ENCODE data around the gene ZNF2.

The ZNF2 gene

DNA sequence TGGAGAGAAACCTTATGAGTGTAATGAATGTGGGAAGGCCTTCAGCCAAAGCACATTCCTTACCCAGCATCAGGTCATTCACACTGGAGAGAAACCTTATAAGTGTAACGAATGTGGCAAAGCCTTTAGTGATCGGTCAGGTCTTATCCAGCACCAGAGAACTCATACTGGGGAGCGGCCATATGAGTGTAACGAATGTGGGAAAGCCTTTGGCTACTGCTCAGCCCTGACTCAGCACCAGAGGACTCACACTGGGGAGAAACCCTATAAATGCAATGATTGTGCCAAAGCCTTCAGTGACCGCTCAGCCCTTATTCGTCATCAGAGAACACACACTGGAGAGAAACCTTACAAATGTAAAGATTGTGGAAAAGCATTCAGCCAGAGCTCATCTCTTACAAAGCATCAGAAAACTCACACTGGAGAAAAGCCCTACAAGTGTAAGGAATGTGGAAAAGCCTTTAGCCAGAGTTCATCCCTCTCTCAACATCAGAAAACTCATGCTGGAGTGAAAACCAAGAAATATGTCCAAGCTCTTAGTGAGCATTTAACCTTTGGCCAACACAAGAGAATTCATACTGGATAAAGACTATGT, 49.5 kb downstream of the ZNF2 start:
- Histone ChIP-seq H3K9me3 (ENCODE audit: control insufficient read depth, insufficient read depth, low read depth, low read length) (no peaks in the 10 kb centered on the region), H3K36me3 (ENCODE audit: control insufficient read depth in 2 of 2, insufficient read depth in 1 of 2, low read length in 2 of 2) (peaks cover 4 to 51% of the 10 kb centered on the region in 2 experiments; a peak in 2 of 3 replicates), H3K4me1 (ENCODE audit: control insufficient read depth, insufficient read depth, low read length) (no peaks in the 10 kb centered on the region), H3K27ac (ENCODE audit: extremely low read depth, low read depth, low read length) (no peak overlapping the region), H3K4me3 (ENCODE audit: low read depth, low read length) (no peak overlapping the region)
- CTCF ChIA-PET: interaction anchor here (2.8 kb wide), 1 partner anchor 17 kb away, joined by 10 read pairs; no protein-coding TSS in a partner anchor
- POLR2A ChIA-PET: no interaction called here
- TF ChIP-seq ZNF274 (IDR thresholded peaks at IDR 0.05; ENCODE audit: low read length) (peak; percentile 69; the same call in 1 of the 2 replicates), ZNF274 (tag by site-specific recombination; IDR thresholded peaks at IDR 0.05; ENCODE audit: borderline replicate concordance) (peak; percentile 86; the same call in 1 of the 2 replicates), TRIM28 (IDR thresholded peaks at IDR 0.05; ENCODE audit: borderline replicate concordance, low read length) (peak; percentile 99; the same call in 1 of the 2 replicates), MZF1 (tag by site-specific recombination; IDR thresholded peaks at IDR 0.05; ENCODE audit: borderline replicate concordance) (no peak), SETDB1 (IDR thresholded peaks at IDR 0.05; ENCODE audit: insufficient read length, low read length) (peak; percentile 99)

DNA sequence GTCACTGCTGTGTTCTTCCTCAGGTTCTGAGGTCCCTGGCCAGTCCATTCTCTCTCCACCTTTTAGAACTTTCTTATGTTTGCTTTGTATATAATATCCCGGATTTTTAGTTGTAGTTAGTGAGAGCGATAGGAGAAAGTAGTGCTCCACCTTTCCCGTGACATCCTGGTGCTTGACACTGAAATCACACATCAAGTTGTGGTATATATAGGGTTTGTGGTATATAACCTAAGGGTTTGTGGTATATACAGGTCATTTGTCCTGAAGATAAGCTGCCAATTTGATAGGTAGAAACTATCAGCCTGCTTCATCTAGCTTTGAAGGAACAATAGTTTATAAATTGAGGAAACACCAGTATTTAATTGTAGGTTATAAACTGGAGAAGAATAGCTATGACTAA, 54.8 kb downstream of the ZNF2 start:
- no peak for TF ChIP-seq KLF16 (tag by site-specific recombination; IDR thresholded peaks at IDR 0.05)
- TF ChIP-seq, protein P1, sequence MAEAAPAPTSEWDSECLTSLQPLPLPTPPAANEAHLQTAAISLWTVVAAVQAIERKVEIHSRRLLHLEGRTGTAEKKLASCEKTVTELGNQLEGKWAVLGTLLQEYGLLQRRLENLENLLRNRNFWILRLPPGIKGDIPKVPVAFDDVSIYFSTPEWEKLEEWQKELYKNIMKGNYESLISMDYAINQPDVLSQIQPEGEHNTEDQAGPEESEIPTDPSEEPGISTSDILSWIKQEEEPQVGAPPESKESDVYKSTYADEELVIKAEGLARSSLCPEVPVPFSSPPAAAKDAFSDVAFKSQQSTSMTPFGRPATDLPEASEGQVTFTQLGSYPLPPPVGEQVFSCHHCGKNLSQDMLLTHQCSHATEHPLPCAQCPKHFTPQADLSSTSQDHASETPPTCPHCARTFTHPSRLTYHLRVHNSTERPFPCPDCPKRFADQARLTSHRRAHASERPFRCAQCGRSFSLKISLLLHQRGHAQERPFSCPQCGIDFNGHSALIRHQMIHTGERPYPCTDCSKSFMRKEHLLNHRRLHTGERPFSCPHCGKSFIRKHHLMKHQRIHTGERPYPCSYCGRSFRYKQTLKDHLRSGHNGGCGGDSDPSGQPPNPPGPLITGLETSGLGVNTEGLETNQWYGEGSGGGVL (tag by site-specific recombination; IDR thresholded peaks at IDR 0.05): no peak
- TF ChIP-seq ZNF169 (tag by site-specific recombination; IDR thresholded peaks at IDR 0.05): no peak
- TF ChIP-seq, protein P2, sequence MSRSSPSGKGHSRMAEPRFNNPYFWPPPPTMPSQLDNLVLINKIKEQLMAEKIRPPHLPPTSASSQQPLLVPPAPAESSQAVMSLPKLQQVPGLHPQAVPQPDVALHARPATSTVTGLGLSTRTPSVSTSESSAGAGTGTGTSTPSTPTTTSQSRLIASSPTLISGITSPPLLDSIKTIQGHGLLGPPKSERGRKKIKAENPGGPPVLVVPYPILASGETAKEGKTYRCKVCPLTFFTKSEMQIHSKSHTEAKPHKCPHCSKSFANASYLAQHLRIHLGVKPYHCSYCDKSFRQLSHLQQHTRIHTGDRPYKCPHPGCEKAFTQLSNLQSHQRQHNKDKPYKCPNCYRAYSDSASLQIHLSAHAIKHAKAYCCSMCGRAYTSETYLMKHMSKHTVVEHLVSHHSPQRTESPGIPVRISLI (tag by site-specific recombination; IDR thresholded peaks at IDR 0.05): no peak
- TF ChIP-seq ZNF561 (tag by site-specific recombination; IDR thresholded peaks at IDR 0.05; ENCODE audit: borderline replicate concordance): no peak
- TF ChIP-seq, protein P3, sequence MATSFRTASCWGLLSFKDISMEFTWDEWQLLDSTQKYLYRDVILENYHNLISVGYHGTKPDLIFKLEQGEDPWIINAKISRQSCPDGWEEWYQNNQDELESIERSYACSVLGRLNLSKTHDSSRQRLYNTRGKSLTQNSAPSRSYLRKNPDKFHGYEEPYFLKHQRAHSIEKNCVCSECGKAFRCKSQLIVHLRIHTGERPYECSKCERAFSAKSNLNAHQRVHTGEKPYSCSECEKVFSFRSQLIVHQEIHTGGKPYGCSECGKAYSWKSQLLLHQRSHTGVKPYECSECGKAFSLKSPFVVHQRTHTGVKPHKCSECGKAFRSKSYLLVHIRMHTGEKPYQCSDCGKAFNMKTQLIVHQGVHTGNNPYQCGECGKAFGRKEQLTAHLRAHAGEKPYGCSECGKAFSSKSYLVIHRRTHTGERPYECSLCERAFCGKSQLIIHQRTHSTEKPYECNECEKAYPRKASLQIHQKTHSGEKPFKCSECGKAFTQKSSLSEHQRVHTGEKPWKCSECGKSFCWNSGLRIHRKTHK (tag by site-specific recombination; IDR thresholded peaks at IDR 0.05): no peak
- TF ChIP-seq ZNF211 (tag by site-specific recombination; IDR thresholded peaks at IDR 0.05; ENCODE audit: low read depth): peak; percentile 93
- TF ChIP-seq, protein P4, sequence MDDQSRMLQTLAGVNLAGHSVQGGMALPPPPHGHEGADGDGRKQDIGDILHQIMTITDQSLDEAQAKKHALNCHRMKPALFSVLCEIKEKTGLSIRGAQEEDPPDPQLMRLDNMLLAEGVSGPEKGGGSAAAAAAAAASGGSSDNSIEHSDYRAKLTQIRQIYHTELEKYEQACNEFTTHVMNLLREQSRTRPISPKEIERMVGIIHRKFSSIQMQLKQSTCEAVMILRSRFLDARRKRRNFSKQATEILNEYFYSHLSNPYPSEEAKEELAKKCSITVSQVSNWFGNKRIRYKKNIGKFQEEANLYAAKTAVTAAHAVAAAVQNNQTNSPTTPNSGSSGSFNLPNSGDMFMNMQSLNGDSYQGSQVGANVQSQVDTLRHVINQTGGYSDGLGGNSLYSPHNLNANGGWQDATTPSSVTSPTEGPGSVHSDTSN (CRISPR knock-in tag; IDR thresholded peaks at IDR 0.05): no peak
- H3K9me3 ChIP-seq (ENCODE audit: control insufficient read depth, insufficient read depth, low read depth, low read length): no peaks in the 10 kb centered on the region; the same call in 1 of the 2 replicates
- H3K4me3 ChIP-seq (ENCODE audit: low read depth, low read length): no peak overlapping the region
- POLR2A ChIA-PET: no interaction called here
- CTCF ChIA-PET: interaction anchor here (1.1 kb wide), 1 partner anchor 12 kb away, joined by 4 read pairs; no protein-coding TSS in a partner anchor
- H3K27ac ChIP-seq (ENCODE audit: extremely low read depth, low read depth, low read length): no peak overlapping the region
- no peaks in the 10 kb centered on the region; a peak in 1 of 3 replicates for H3K36me3 ChIP-seq (ENCODE audit: control insufficient read depth in 2 of 2, insufficient read depth in 1 of 2, low read length in 2 of 2)
- H3K4me1 ChIP-seq (ENCODE audit: control insufficient read depth, insufficient read depth, low read length): no peaks in the 10 kb centered on the region

DNA sequence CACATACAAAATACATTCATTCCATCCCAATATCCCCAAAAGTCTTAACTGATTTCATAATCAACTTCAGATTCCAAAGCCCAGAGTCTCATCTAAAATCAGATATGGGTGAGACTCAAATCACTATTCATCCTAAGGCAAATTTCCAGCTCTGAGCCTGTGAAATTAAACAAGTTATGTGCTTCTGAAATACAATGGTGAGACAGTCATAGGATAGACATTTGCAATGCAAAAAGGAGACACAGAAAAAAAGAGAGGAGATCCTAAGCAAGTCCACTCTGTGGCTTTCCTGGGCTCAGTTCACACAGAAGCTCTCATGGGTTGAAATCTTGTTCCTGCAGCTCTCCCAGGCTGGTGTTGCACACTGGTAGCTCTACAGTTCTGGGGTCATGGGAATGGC, 60.0 kb downstream of the ZNF2 start:
- H3K4me1 ChIP-seq (ENCODE audit: control insufficient read depth, insufficient read depth, low read length): no peaks in the 10 kb centered on the region
- H3K9me3 ChIP-seq (ENCODE audit: control insufficient read depth, insufficient read depth, low read depth, low read length): no peaks in the 10 kb centered on the region; the same call in 1 of the 2 replicates
- ChIA-PET POLR2A (no interaction called here), CTCF (no interaction called here)
- no peak overlapping the region for H3K4me3 ChIP-seq (ENCODE audit: low read depth, low read length)
- H3K27ac ChIP-seq (ENCODE audit: extremely low read depth, low read depth, low read length): no peak overlapping the region
- no peaks in the 10 kb centered on the region; a peak in 1 of 3 replicates for H3K36me3 ChIP-seq (ENCODE audit: control insufficient read depth in 2 of 2, insufficient read depth in 1 of 2, low read length in 2 of 2)
- no peak for TF ChIP-seq ZNF747 (tag by site-specific recombination; IDR thresholded peaks at IDR 0.05)

Data from HEK293 (cell line).